ENCODE measurements around the gene HTT.

The HTT gene

DNA sequence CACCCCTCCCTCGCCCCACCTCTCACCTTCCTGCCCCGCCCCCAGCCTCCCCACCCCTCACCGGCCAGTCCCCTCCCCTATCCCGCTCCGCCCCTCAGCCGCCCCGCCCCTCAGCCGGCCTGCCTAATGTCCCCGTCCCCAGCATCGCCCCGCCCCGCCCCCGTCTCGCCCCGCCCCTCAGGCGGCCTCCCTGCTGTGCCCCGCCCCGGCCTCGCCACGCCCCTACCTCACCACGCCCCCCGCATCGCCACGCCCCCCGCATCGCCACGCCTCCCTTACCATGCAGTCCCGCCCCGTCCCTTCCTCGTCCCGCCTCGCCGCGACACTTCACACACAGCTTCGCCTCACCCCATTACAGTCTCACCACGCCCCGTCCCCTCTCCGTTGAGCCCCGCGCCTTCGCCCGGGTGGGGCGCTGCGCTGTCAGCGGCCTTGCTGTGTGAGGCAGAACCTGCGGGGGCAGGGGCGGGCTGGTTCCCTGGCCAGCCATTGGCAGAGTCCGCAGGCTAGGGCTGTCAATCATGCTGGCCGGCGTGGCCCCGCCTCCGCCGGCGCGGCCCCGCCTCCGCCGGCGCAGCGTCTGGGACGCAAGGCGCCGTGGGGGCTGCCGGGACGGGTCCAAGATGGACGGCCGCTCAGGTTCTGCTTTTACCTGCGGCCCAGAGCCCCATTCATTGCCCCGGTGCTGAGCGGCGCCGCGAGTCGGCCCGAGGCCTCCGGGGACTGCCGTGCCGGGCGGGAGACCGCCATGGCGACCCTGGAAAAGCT is at the start of gene HTT, which contains the start of gene HTT-AS:
Gene HTT (plus strand): TSS at position 604 of the 768 bp plus-strand sequence. CDS start 145 bp downstream, at position 749.
Gene HTT-AS (minus strand): TSS at position 461 of the 768 bp plus-strand sequence.
- DNase-seq (ENCODE audit: low read depth in 2 of 2), result peak; percentile 97 to 98

DNA sequence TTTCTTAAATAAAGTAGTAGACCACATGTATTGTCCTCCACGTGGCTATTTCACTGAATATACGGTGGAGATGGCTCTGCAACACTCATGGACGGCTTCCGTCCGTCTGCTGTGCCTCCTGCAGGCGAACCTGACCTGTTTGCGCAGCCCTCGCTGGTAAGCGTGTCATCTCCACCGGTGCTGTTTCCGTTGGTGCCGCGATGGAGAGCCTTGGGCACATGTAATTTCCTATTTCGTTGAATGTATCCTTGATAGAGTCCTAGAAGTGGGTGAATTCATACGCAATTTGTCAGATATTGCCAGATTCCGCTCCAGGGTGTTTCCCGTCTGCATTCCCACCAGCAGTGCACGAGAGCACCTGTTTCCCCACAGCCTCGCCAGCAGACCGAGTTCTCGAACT is 48.6 kb upstream of the HTT start:
- no peak for DNase-seq (ENCODE audit: low read depth in 2 of 2)

DNA sequence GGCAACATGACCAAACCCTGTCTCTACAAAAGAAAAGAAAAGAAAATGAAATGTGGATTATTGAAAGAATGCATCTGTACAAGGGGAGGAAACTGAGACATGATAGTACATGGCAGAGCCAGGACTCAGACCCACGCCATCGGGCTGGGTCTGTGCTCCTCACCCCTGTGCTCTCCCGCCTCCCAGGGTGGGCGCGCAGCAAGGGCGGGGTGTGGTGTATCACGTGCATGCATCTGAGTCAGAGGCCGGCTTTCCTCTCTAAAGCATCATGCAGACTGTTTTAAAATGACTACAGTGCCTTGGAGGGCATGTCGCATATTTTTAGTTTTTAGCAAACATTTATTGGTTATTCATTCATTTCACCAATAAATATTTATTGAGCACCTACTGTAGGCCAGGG is 47.9 kb upstream of the HTT start:
- no peak for DNase-seq (ENCODE audit: low read depth in 2 of 2)

DNA sequence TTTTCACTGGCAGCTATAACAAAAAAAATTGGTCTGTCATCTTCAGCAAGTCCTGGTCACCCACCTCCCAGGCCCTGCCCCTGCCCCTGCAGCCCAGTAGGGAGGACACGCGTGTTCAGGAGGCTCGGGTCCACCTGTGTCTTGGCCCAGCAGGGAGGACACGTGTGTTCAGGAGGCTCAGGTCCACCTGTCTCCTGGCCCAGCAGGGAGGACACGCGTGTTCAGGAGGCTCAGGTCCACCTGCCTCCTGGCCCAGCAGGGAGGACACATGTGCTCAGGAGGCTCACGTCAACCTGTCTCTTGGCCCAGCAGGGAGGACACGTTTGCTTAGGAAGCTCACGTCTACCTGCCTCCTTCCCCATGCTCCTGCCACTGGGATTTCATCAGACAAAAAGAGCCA is 45.0 kb upstream of the HTT start:
- DNase-seq (ENCODE audit: low read depth in 2 of 2), result no peak

DNA sequence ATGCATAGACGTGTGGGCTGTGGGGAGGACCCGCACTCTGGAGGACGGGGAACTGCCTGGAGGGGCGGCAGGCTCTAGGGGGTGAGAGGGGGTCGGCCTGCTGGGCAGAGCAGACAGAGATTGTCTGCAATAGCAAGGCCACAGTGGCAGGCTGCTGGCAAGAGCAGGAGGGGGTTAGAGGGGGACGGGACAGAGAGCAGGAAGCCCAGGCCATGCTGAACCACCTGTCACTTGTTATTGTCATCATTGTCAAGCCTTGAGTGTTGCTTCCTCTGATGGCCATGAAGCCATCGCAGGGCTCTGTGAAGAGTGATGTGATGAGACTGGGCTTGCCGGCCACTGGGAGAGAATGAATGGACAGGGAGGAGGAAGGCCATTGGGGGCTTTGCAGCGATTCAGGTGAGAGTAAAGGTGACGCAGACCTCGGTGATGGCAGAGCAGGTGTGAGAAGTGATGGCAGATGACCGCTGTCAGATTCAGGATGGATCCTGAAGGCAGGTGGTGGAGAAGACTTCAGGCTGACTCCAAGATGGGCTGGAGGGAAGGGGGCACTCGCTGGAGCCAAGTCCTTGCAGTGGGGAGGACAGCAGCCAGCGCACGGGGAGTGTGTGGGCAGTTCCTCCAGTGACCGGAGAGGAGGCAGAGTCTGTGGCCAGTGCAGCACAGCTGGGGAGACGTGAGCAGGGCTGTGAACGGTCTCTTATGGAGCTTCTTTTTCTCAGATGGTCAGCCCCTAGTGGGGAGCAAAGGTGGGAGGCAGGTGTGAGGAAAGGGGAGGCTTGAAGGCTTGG is 43.7 kb upstream of the HTT start:
- no peak for DNase-seq (ENCODE audit: low read depth in 2 of 2)

DNA sequence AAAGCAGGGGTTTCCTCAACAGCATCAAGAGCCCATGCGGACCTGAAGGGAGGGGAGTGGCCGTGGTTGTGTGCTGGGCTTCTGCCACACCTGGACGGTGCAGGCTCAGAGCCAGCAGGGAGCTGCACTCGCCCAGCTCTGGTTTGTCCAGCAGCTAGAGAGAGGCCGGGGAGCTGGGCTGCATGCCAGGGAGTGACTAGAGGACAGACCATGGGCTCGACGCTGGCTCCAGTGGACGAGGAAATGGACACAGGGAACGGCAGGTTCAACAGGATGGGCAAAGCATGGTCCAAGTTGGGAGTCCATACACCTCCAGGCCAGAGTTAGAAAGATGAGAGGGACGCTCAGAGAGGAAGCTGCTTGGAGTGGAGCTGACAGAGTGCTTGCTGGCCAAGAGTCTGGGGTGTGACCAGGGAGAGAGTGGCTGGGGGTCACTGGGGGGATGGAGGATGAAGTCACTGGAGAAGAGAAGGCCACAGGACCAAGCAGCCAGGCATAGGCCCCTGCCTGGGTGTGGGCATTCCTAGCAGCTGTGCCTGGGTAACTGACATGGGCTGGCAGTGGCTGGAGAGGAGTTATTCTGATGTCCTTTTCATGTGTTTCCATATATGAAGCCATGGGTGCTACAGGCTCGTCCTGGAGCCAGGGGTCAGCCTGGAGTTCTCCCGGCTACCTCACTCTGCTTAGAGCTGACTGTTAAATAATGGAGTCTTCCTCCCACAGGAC is 43.0 kb upstream of the HTT start:
- no peak for DNase-seq (ENCODE audit: low read depth in 2 of 2)

DNA sequence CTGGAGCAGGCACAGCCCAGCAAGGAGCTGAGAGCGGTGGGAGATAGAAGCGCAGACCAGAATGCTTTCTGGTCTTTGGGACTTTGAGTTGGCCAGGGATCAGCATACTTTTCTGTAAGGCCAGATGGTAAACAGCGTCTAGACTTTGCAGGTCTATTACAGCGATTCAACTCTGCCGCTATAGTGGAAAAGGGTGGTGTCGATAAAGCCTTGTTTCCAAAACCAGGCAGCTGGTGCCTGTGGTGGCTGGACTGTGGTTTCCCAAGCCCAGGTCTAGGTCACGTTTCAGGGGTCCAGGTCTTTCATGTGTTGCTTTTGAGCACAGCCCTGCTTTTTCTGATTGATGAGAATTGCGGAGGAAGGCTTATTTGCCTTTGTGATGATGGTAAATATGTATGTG is 40.2 kb upstream of the HTT start:
- no peak for DNase-seq (ENCODE audit: low read depth in 2 of 2)

DNA sequence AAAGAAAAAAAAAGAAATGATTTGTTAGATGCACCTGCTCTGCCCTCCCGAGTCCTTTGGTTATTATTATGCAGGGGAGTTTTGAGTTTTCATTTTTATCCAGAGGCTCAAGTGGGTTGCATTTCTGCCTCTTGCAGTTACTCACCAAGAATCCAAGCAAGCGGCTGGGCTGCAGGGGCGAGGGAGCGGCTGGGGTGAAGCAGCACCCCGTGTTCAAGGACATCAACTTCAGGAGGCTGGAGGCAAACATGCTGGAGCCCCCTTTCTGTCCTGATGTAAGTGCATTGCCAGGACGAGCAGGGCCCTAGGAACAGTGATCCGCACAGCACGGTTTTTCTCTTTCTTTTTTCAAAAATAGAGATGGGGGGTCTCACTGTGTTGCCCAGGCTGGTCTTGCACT is 39.2 kb upstream of the HTT start:
- no peak for DNase-seq (ENCODE audit: low read depth in 2 of 2)

DNA sequence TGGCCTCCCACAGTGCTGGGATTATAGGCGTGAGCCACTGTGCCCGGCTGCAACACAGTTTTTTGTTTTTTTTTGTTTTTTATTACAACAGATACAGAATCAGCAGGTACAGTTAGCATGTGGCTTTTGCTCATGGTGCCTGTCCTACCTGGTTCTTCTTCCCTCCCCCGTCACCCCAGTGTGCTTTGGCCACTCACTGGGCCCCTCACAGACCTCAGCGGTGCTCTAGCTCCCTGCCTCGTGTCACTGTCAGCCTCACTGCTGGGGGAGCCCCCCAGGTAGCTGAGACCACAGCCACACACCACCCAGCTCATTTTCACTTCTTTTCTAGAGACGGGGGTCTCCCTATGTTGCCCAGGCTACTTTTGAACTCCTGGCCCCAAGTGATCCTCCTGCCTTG is 38.8 kb upstream of the HTT start:
- DNase-seq (ENCODE audit: low read depth in 2 of 2), result no peak

DNA sequence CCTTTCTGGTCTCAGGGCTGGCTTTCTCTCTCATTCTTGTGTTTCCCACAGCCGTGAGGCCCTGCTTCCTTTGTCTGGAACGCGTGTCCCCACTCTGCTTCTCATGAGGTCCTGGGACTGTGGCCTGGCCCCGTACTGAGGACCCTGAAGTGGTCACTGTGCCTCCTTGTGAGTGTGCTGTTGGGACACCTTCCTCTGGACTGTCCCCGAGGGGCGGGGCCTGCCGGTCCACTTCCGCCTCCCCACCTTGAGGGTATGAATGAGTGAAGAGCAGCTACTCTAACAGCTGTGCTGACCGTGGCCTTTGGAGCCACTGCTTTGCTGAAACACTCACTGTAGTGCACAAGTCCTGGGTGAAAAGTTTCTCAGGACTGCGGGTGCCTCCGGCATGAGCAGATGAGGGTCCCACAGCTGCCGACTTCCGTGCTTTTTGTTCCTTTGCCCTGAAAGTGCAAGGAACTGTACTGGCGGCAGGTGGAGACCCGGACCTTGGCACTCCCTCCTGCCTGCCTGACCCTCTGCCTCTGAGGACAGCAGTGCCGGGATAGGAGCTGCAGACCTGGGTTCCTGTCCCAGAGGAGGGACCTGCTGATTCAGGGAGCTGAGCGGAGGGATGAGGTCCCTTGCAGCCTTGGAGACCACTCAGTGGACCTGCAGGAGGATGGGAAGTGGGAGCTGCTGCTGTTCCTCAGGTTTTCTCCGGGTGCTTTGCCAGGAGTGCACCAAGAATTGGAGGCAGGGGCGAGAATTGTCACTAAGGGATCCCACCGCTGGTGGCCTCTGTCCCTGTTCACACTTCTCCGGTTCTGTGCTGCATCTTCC is 38.1 kb upstream of the HTT start:
- DNase-seq (ENCODE audit: low read depth in 2 of 2), result no peak

DNA sequence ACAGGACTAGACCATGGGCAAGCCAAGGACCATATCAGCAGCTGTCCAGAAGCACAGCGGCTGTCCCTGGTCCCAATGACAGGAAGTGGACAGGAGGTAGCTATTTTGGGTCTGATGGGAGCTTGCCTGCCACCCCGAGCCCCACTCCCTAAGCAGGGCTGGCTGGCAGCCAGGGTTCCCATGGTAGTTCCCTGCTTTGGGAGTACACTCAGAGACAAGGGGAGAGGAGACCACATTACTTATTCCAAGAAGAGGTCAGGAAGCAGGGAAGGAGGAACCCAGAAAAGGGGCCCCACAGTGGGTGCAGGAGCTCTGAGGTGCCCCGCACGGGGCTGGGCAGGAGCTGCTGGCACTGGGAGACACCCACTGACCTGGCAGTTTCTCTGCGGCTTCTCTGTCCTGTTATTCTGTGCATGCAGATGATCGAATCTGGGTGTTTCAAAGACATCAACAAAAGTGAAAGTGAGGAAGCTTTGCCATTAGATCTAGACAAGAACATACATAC is 36.5 kb upstream of the HTT start:
- no peak for DNase-seq (ENCODE audit: low read depth in 2 of 2)

DNA sequence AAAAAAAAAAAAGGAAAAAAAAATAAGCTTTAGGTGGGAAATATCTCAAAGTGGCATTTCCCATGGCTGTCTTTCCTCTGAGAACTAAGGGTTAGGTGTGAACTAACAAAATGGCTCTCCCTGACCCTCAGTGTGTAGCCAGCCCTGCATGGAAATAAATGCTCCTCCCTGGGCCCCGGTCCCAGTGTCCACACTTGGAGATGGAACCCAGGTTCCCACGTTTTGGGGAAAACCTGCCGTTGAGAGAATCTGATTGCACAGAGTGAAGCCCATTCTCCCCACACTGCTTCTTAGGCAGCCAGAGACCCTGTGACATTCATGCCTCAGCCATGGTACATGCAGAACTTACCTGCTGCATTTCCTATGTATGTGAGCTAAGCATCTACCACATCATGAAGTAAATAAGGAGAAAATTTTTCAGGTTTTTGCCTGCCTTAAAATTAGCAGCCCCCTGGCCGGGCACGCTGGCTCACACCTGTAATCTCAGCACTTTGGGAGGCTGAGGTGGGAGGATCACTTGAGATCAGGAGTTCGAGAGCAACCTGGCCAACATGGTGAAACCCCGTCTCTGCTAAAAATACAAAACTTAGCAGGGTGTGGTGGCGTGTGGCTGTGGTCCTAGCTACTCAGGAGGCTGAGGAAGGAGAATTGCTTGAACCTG is 34.6 kb upstream of the HTT start:
- no peak for DNase-seq (ENCODE audit: low read depth in 2 of 2)

DNA sequence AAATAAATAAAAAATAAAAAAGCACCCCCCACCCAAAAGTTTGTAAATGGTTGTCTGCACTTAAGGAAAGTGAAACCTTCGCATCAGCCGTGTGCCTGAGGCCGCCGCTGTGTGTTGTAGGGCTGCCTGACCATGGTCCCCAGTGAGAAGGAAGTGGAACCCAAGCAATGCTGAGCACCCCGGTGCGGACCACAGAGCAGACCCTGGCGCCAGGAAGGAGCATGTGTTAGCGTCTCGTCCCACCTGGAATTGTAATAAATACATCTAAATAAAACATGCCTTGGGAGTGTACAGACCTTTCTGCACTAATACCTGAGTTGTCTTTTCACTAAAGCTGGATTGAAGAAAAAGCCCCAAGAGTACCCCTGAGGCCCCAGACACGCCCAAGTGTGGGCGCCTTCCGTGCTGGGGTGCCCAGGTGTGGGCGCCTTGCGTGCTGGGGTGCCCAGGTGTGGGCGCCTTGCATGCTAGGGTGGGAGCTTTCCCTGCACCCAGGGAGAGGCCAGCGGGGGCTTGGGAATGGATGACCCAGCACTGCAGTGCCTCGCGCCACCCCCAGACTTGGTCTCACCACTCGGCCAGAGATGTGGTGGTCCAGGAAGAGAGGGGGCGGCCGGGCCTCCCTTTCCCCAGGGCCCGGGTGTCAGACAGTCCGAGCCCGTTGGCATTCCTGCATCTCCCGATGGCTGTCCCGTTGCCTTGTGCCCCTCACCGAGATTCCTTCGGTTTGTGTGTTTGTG is 33.9 kb upstream of the HTT start:
- DNase-seq (ENCODE audit: low read depth in 2 of 2), result no peak

DNA sequence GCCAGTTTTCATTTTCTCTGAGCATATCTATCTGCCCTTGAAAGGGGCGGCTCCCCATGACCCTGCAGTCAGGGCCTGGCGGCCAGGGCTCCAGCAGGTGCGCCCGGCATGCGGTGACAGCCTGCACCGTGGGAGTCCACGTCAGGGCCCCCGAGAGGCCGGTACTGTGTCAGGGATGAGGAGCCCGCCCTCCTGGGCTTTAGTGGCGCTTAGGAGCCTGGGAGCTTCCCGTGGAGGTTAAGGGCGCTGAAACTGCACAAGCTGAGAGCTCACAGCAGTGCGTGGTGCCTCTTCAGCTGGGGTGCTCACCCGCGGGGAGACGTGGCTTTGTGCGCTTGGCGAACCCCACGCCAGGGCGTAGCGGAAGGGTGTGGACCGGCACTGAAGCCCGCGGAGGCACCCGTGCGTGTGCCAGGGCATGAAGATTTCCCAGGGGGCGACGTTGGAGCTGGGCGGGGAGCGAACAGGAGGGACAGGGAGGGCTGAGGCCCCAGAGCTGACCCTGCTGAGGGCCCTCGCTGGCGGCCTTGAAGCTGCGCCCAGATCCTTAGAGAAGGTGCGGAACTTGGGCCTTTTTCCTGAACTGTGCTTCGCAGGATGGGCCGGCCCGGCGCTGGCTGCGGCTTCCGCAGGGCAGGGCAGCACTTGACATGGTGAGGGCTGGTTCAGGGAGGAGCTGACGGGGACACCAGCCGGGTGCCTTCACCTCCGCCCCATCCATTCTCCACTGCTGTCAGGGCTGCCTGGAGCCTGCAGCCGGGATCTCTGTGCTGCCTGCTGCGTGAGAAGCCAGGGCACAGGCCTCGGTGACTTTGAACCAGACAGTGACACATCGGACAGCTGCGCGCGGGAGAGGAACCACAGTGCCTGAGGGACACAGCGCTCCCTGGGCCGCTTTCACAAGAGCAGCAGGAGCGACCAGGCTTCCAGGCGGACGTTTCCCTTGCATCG is 33.0 kb upstream of the HTT start:
- peak; percentile 14 to 15 for DNase-seq (ENCODE audit: low read depth in 2 of 2)

DNA sequence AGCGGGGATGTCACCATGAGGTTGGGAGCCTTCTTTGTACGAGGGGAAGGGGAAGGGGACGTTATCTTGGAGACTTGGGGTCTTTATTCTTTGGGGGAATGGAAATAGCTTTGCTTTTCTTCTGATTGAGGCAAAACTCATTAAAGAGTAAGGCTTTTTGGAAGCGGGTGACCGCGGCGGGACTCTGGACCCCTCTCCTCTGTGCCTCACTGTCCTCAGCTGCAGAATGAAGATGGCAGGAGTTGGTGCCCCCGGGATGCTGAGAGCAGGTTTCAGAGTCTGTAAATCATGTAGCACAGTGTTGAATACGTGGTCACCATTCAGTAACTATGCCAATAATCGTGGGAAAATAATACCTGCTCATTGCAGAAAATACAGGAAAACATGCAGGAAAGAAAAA is 32.3 kb upstream of the HTT start:
- DNase-seq (ENCODE audit: low read depth in 2 of 2), result no peak

DNA sequence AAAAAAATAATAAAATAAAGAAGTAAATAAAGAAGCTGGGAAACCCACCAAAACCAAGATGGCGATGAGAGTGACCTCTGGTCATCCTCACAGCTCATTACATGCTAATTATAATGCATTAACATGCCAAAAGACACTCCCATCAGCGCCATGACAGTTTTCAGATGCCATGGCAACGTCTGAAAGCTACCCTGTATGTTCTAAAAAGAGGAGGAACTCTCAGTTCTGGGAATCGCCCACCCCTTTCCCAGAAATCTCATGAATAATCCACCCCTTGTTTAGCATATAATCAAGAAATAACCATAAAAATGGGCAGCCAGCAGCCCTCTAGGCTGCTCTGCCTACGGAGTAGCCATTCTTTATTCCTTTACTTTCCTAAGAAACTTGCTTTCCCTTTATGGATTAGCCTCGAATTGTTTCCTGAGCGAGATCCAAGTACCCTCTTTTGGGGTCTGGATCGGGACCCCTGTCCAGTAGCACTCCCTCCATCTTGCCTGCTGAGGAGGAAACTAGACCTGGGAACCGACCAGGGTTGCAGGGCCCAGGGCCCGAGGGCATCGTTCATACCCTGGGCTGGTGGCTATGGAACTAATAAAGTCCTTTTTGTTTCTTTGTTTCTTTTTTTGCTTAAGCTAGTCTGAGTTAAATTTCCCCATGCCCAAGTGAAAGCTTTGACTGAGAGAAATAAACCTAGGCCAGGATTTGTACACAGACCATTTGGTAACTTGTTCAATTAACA is 31.0 kb upstream of the HTT start:
- DNase-seq (ENCODE audit: low read depth in 2 of 2), result no peak

DNA sequence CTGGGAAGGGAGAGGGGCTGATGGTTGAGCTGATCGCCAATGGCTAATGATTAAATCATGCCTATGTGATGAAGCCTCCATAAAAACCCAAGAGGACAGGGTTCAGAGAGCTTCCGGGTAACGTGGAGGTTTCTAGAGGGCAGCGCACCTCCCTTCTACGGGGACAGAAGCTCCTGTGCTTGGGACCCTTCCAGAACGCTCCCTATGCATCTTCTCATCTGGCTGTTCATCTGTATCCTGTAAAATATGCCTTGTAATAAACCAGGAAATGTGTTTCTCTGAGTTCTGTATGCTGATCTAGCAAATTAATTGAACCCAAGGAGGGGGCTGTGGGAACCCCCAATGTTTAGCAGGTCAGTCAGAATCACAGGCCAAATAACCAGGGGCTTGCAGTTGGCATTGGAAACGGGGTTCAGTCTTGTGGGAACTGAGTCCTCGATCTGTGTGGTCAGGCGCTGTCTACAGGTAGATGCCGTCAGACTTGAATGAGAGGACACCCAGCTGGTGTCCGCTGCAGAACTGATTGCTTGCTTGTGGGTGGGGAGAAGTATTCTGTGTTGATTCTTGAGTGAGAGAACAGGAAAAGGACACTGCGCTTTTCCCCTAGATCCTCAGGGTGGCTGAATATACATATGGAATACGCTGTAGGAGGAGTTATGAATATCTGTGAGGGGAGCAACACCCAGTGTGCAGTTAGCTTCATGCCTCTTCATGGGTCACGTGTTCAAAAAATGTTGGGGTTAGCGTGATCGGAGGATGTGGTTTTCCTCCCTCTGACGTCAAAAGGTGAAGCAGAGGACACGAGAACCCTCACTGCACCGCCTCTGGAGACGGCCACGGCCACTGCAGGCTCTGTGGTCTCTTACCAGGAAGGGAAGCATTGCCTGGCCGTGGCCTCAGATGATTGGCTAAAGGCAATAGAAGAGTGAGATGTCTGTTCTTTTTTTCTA is 29.3 kb upstream of the HTT start:
- DNase-seq (ENCODE audit: low read depth in 2 of 2), result peak; percentile 23 to 51

Data from stimulated activated CD8-positive, alpha-beta memory T cell treated with anti-CD3 and anti-CD28 coated beads, Interleukin-2, amount 100 ng/mL, for 48 hours (primary cell).